GM12874 (cell line): ENCODE data around the gene CNTRL.

Experiments
- TF ChIP-seq, protein P1 (sequence below): IDR thresholded peaks from 2 replicates; pipeline ENCODE4 v1.5.1; 2011; ENCODE audit warnings: low read depth, mild to moderate bottlenecking, control low read depth, low read length, moderate library complexity; ENCODE audit not compliant: insufficient read depth

The CNTRL gene

DNA sequence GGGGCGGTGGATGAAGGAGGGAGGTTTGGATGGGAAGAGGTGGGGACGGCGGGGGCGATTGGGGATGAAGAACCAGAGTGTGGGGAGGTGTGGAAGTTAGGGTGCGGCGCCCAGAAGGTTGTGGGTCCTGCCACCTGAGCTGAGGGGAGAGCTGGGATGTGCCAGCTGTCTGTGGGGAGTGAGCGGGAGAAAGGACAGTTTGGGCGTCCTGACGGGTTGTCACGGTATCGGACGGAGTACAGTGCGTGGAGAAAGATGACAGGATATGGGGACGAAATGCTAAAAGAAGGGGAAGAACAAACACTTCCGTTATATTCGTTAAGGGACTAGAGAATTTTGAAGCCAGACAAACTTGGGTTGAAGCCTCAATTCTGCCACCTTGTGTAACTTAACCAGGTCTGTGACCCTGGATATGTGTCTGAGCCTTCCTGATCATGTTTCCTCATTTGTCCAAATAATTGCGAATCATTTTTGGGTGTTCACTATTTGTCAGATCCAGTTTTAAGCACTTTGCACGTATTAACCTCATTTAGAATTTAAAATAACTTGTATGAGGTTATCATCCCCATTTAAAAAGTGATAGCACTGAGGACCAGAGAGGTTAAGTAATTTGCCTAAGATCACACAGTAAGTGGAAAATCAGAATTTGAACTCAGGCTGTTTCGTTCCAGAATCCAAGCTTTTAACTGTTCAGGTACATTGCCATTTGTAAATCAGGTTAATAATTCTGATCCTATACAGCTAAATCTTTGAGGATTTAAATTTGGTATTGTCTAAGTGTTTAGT is 689 bp downstream of the CNTRL start:
- TF ChIP-seq, protein P1, sequence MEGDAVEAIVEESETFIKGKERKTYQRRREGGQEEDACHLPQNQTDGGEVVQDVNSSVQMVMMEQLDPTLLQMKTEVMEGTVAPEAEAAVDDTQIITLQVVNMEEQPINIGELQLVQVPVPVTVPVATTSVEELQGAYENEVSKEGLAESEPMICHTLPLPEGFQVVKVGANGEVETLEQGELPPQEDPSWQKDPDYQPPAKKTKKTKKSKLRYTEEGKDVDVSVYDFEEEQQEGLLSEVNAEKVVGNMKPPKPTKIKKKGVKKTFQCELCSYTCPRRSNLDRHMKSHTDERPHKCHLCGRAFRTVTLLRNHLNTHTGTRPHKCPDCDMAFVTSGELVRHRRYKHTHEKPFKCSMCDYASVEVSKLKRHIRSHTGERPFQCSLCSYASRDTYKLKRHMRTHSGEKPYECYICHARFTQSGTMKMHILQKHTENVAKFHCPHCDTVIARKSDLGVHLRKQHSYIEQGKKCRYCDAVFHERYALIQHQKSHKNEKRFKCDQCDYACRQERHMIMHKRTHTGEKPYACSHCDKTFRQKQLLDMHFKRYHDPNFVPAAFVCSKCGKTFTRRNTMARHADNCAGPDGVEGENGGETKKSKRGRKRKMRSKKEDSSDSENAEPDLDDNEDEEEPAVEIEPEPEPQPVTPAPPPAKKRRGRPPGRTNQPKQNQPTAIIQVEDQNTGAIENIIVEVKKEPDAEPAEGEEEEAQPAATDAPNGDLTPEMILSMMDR: no peak

DNA sequence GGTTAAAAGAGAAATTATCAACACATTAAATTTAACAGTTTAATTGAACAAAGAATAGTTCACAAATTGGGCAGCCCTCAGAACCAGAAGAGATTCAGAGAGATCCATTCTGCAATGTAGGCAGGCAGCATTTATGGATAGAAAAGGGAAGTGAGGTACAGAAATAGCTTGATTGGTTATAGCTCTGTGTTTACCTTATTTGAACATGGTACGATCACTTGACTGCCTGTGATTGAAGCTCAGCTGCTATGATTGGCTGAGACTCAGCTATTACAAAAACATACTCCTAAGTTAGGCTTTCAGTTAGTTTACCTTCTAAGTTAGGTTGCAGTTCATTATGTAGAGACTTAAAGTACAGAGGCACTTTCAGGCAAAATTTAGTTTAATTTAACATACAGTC is 7.3 kb downstream of the CNTRL start:
- TF ChIP-seq, protein P1: no peak

DNA sequence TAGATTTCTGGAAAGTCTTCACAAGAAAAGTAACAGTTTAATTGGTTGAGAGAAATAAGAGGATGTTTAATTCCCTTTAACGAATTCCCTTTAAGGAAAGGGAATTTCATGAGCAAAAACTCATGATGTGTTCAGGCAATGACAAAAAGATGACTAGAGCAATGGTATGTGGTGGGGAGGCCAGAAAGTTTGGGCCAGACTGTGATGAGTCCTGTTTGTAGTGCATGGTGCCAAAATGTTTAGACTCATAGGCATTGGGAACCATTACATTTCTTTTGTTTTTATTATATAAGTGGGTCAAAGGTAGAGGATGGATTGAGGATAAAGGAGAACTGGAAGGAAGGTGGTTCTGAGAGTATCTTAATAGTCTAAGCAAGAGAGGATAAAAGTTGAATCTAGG is 10.9 kb downstream of the CNTRL start:
- TF ChIP-seq, protein P1: no peak

DNA sequence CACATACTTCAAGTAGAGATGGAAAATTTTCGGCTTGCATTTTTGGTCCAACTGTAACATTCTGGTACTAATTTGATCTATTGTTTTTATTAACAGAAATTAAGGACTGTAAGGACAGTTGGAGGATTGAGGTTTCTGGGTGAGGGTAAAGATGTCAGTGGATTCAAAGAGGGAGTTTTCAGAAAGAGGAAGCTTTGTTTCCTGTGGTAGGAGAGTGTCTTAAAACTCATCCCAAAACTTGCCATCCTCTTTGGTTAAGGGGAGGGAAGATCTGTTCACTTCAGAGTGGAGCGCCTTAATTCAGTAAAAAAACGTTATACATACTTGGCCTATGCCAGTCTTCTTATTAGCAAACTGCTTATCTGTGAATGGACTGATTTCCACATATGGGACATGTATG is 13.8 kb downstream of the CNTRL start:
- TF ChIP-seq, protein P1: no peak

DNA sequence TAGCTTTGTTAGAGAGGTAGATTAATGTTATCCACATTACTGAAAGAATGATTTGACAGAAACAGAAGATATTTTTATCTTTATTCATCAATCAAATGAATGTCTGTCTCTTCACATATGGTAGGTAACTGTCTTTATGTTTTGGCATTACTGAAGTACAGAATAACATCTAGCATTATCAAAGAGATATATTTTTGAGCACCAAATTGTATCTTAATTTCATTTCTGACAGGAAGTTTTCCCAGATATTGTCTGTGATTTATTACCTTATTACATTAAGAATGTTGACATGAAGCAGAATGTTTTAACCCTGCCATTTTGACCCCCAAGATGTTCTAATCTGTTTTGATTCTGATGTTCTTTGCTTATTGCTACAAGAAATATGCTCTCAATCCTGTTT is 20.3 kb downstream of the CNTRL start:
- TF ChIP-seq, protein P1: no peak

DNA sequence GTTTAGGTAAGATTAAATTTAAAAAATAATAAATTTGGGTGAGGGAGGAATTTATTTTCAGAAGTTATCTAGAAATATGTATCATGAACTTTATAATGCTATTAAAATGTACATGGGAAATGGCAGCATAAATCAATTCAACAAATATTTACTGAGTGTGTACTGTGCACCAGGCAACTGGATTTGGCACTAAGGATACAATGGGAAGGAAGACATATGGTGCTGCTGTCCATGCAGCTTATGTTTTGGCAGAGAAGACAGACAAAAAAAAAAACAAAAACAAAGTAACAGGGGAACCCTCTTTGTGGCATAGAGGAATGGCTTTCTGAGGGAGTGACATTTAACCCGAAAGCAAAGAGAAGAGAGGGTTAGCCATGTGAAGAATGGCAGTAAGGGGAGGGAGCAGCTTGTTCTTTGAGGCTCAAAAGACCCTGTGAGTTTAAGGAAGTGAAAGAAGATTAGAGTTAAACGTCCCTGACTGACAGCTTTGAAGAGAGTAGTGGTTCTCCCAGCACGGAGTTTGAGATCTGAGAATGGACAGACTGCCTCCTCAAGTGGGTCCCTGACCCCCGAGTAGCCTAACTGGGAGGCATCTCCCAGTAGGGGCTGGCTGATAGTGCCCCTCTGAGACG is 23.9 kb downstream of the CNTRL start:
- TF ChIP-seq, protein P1: no peak

DNA sequence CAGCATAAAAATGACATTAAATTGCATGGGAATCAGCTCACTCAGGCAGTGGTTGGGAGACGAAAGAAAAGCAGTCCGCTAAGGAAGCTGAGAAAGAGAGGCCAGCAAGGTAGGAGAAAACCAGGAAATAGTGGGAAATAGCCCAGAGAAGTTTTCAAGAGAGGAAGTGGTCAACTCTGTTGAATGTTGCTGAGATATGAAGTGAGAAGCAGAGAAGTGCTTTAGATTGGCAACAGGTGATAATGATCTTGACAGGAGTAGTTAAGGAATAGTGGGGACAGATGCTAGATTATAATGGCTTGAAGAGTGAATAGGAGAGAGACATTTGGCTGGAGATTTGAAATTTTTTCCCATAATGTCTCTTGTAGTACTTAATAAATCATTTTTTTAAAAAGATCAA is 30.8 kb downstream of the CNTRL start:
- TF ChIP-seq, protein P1: no peak
